Neuronal stem cell (in vitro differentiated cells): ENCODE results near the gene SCGB1D4.

Experiments
- DNase-seq: peaks from one replicate; pipeline ENCODE4 v3.0.0-alpha.2; 2013; ENCODE audit warnings: low spot score
- H2AFZ ChIP-seq: one replicate; pipeline ENCODE4 v1.6.1; 2013; ENCODE audit warnings: mild to moderate bottlenecking, low read length, inconsistent platforms
- H2AK5ac ChIP-seq: 2 replicates; pipeline ENCODE4 v1.6.1; 2013; ENCODE audit warnings: low read depth, mild to moderate bottlenecking, inconsistent platforms, low read length, moderate library complexity, mixed read lengths
- H2BK120ac ChIP-seq: 2 replicates; pipeline ENCODE4 v1.6.1; 2013; ENCODE audit warnings: low read depth, mild to moderate bottlenecking, inconsistent platforms, low read length, moderate library complexity, mixed read lengths
- H2BK12ac ChIP-seq: one replicate; pipeline ENCODE4 v1.6.1; 2013; ENCODE audit warnings: low read length, inconsistent platforms
- H2BK15ac ChIP-seq: 2 replicates; pipeline ENCODE4 v1.6.1; 2013; ENCODE audit warnings: mild to moderate bottlenecking, low read length, inconsistent platforms, mixed read lengths
- H2BK5ac ChIP-seq: one replicate; pipeline ENCODE4 v1.6.1; 2013; ENCODE audit warnings: inconsistent platforms, mild to moderate bottlenecking, low read length, moderate library complexity
- H3K14ac ChIP-seq: one replicate; pipeline ENCODE4 v1.6.1; 2013; ENCODE audit warnings: low read length, inconsistent platforms
- H3K18ac ChIP-seq: 2 replicates; pipeline ENCODE4 v1.6.1; 2013; ENCODE audit warnings: low read length, inconsistent platforms
- H3K23ac ChIP-seq: 2 replicates; pipeline ENCODE4 v1.6.1; 2013; ENCODE audit warnings: low read depth, mild to moderate bottlenecking, mixed read lengths, low read length, inconsistent platforms; ENCODE audit not compliant: poor library complexity
- H3K27ac ChIP-seq: replicated peaks from 3 replicates; pipeline ENCODE4 v1.5.1; 2013; ENCODE audit warnings: low read length, inconsistent platforms
- H3K27me3 ChIP-seq, 3 experiments: 2 replicates each; pipeline ENCODE4 v1.6.1; 2013; ENCODE audit warnings: low read length in 3 of 3, mild to moderate bottlenecking in 2 of 3, inconsistent platforms in 1 of 3, low read depth in 1 of 3, mixed read lengths in 1 of 3, moderate library complexity in 1 of 3; ENCODE audit not compliant: control insufficient read depth in 3 of 3, insufficient read depth in 3 of 3
- H3K36me3 ChIP-seq, 2 donors: replicated peaks in 1 of 2; 2 replicates each; pipeline ENCODE4 v1.6.1; 2013; ENCODE audit warnings: low read length in 2 of 2; ENCODE audit not compliant: control insufficient read depth in 2 of 2, insufficient read depth in 2 of 2
- H3K4ac ChIP-seq: 2 replicates; pipeline ENCODE4 v1.6.1; 2013; ENCODE audit warnings: inconsistent platforms, mild to moderate bottlenecking, low read length, moderate library complexity
- H3K4me1 ChIP-seq, 2 donors: 1 replicate in 1 of 2; 2 replicates in 1 of 2; pipeline ENCODE4 v1.6.1; 2013; ENCODE audit warnings: low read length in 2 of 2, low read depth in 1 of 2; ENCODE audit not compliant: control insufficient read depth in 2 of 2, insufficient read depth in 1 of 2
- H3K4me2 ChIP-seq: one replicate; pipeline ENCODE4 v1.6.1; 2013; ENCODE audit warnings: mild to moderate bottlenecking, low read length, inconsistent platforms; ENCODE audit not compliant: insufficient read depth, poor library complexity, severe bottlenecking
- H3K4me3 ChIP-seq, 2 donors: 2 replicates each; pipeline ENCODE4 v1.5.1; 2013; ENCODE audit warnings: low read length in 2 of 2, mild to moderate bottlenecking in 2 of 2, inconsistent platforms in 1 of 2, moderate library complexity in 1 of 2
- H3K79me1 ChIP-seq: one replicate; pipeline ENCODE4 v1.6.1; 2013; ENCODE audit warnings: low read depth, mild to moderate bottlenecking, inconsistent platforms, low read length, moderate library complexity
- H3K9ac ChIP-seq: one replicate; pipeline ENCODE4 v1.6.1; 2013; ENCODE audit warnings: mild to moderate bottlenecking, low read depth, low read length, inconsistent platforms; ENCODE audit not compliant: poor library complexity
- H3K9me3 ChIP-seq, 2 donors: replicated peaks in 1 of 2; 2 replicates each; pipeline versions ENCODE3 to v1.6.1; 2013; ENCODE audit warnings: low read length in 2 of 2, mild to moderate bottlenecking in 2 of 2, inconsistent platforms in 1 of 2, low read depth in 1 of 2, mixed read lengths in 1 of 2, moderate library complexity in 1 of 2; ENCODE audit not compliant: control insufficient read depth in 2 of 2, insufficient read depth in 1 of 2
- H4K8ac ChIP-seq: one replicate; pipeline ENCODE4 v1.6.1; 2013; ENCODE audit warnings: low read depth, mild to moderate bottlenecking, inconsistent platforms, low read length, moderate library complexity
- H4K91ac ChIP-seq: one replicate; pipeline ENCODE4 v1.6.1; 2013; ENCODE audit warnings: low read length, low read depth, mild to moderate bottlenecking, inconsistent platforms; ENCODE audit not compliant: poor library complexity
- WGBS, 2 donors: extraction: QIAGEN DNeasy Blood & Tissue Kit; methylation state at CpG; one replicate each; pipeline ENCODE4 v1.1.7; 2013; ENCODE audit warnings: missing lambda C conversion rate in 2 of 2, mixed read lengths in 1 of 2; ENCODE audit not compliant: insufficient read length in 2 of 2, insufficient replicate concordance in 1 of 2; ENCODE audit errors: extremely low coverage in 2 of 2; 5-methylcytosine and 5-hydroxymethylcytosine counted together

SCGB1D4 gene

DNA sequence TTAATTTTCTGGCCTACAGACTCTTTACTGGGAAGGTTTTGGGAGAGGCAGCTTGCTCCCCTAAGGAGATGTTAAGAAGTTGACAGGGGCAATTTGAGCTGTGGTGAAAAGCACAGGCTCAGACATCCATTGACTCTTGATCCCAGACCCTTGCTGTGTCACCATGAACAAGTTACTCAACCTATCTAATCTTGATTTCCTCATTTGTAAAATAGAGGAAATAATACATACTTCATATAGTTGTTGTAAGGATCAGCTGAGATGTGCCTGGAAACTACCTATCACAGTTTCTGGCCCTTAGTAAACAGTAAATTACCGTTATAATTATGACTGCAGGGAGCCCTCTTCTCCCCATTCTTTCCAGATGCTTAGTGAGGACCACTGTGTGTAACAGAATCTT is 16.6 kb upstream of the SCGB1D4 start:
- Histone ChIP-seq H3K4ac (no peak overlapping the region), H2BK120ac (no peak overlapping the region), H3K27ac (no peak overlapping the region), H3K4me3 (no peak overlapping the region), H4K8ac (no peak overlapping the region), H3K9me3 (no peaks in the 10 kb centered on the region), H3K4me1 (no peaks in the 10 kb centered on the region), H4K91ac (no peak overlapping the region), H2AFZ (no peak overlapping the region), H3K4me2 (no peak overlapping the region), H3K18ac (no peak overlapping the region), H3K14ac (no peak overlapping the region), H3K23ac (no peak overlapping the region), H3K27me3 (peaks cover 0 to 24% (median 3%) of the 10 kb centered on the region in 3 experiments), H3K9ac (no peak overlapping the region), H2BK5ac (no peak overlapping the region), H2BK12ac (no peak overlapping the region), H3K36me3 (no peaks in the 10 kb centered on the region), H3K79me1 (no peaks in the 10 kb centered on the region), H2AK5ac (no peak overlapping the region), H2BK15ac (no peak overlapping the region)
- no peak for DNase-seq
- WGBS, 2 donors = no CpG with 5 or more reads among the region's 1 CpG

DNA sequence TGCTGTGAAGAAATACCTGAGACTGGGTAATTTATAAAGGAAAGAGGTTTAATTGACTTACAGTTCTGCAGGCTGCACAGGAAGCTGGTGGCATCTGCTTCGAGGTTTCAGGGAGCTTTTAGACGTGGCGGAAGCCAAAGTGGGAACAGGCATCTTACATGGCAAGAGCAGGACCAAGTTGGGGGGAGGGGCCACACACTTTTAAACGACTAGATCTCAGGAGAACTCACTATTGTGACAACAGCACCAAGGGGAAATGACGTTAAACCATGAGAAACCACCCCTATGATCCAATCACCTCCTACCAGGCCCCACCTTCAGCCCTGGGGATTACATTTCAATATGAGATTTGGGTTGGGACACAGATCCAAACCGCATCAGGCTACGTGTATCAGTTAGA is 11.1 kb upstream of the SCGB1D4 start:
- Histone ChIP-seq H3K14ac (no peak overlapping the region), H3K27ac (no peak overlapping the region), H2BK120ac (no peak overlapping the region), H3K18ac (no peak overlapping the region), H3K4me2 (no peak overlapping the region), H2AFZ (no peak overlapping the region), H3K9ac (no peak overlapping the region), H2BK15ac (no peak overlapping the region), H3K27me3 (peaks cover 0 to 13% (median 3%) of the 10 kb centered on the region in 3 experiments), H4K91ac (no peak overlapping the region), H4K8ac (no peak overlapping the region), H3K23ac (no peak overlapping the region), H3K4me1 (no peaks in the 10 kb centered on the region), H3K36me3 (no peaks in the 10 kb centered on the region), H3K4me3 (no peak overlapping the region), H3K9me3 (no peaks in the 10 kb centered on the region), H3K4ac (no peak overlapping the region), H2BK5ac (no peak overlapping the region), H2BK12ac (no peak overlapping the region), H3K79me1 (no peaks in the 10 kb centered on the region), H2AK5ac (no peak overlapping the region)
- no peak for DNase-seq
- WGBS, 2 donors = no CpG with 5 or more reads among the region's 7 CpGs

DNA sequence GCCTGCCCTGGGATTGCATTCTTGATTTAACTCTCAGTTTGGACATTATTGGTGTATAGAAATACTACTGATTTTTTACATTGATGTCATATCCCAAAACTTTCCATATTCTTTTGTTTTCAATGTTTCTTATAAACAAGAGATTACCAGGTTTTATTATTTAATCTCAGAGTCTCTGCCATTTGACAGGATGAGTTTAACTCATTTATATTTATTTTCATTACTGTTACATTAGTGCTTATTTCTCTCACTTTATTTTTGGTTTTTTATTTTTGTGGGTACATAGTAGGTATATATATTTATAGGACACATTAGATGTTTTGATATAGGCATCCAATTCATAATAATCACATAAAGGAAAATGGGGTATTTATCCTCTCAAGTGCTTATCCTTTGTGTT is 9.1 kb upstream of the SCGB1D4 start:
- Histone ChIP-seq H2BK12ac (no peak overlapping the region), H2AK5ac (no peak overlapping the region), H3K4me1 (no peaks in the 10 kb centered on the region), H2AFZ (no peak overlapping the region), H3K14ac (no peak overlapping the region), H3K27ac (no peak overlapping the region), H3K4ac (no peak overlapping the region), H4K91ac (no peak overlapping the region), H3K36me3 (no peaks in the 10 kb centered on the region), H3K9ac (no peak overlapping the region), H3K23ac (no peak overlapping the region), H2BK120ac (no peak overlapping the region), H3K4me2 (no peak overlapping the region), H3K79me1 (no peaks in the 10 kb centered on the region), H3K27me3 (peaks cover 0 to 7% (median 3%) of the 10 kb centered on the region in 3 experiments), H4K8ac (no peak overlapping the region), H3K9me3 (no peaks in the 10 kb centered on the region), H2BK15ac (no peak overlapping the region), H3K4me3 (no peak overlapping the region), H3K18ac (no peak overlapping the region), H2BK5ac (no peak overlapping the region)
- DNase-seq = no peak

DNA sequence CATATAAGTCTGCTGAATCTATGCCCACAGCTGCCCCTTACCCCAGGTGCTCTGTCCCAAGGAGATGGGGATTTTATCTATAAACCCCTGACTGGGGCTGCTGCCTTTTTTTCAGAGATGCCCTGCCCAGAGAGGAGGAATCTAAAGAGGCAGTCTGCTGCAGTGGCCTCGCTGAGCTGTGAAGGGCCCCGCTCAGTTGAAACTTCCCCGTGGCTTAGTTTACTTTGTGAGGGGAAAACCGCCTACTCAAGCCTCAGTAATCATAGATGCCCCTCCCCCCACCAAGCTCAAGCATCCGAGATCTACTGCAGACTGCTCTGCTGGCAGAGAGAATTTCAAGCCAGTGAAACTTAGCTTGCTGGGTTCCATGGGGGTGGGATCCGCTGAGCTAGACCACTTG is 7.4 kb upstream of the SCGB1D4 start:
- Histone ChIP-seq H3K79me1 (no peaks in the 10 kb centered on the region), H4K8ac (no peak overlapping the region), H3K14ac (no peak overlapping the region), H3K4me2 (no peak overlapping the region), H3K4me1 (no peaks in the 10 kb centered on the region), H3K18ac (no peak overlapping the region), H2BK15ac (no peak overlapping the region), H2BK120ac (no peak overlapping the region), H3K36me3 (no peaks in the 10 kb centered on the region), H3K23ac (no peak overlapping the region), H3K27me3 (peaks cover 0 to 3% (median 3%) of the 10 kb centered on the region in 3 experiments), H2BK5ac (no peak overlapping the region), H3K4me3 (no peak overlapping the region), H2AFZ (no peak overlapping the region), H3K27ac (no peak overlapping the region), H2BK12ac (no peak overlapping the region), H3K4ac (no peak overlapping the region), H2AK5ac (no peak overlapping the region), H3K9me3 (no peaks in the 10 kb centered on the region), H3K9ac (no peak overlapping the region), H4K91ac (no peak overlapping the region)
- no CpG with 5 or more reads among the region's 6 CpGs for WGBS, 2 donors
- no peak for DNase-seq
